ENCODE results near the gene SLC39A11.

The SLC39A11 gene

GRCh38 chr17:73126716-73127473 is 34.4 kb upstream of the SLC39A11 start:
- no peak overlapping the region for H3K4me3 ChIP-seq (ENCODE audit: low read length)
- H3K27ac ChIP-seq (ENCODE audit: low read depth, low read length): no peak overlapping the region
- H3K36me3 ChIP-seq (ENCODE audit: control insufficient read depth, insufficient read depth, low read length): no peaks in the 10 kb centered on the region
- no peak overlapping the region for H3K9ac ChIP-seq (ENCODE audit: low read length)
- no peaks in the 10 kb centered on the region for H3K27me3 ChIP-seq (ENCODE audit: control insufficient read depth, insufficient read depth, low read length)
- H3K4me1 ChIP-seq (ENCODE audit: control insufficient read depth, insufficient read depth, low read length): no peaks in the 10 kb centered on the region

GRCh38 chr17:73123606-73124320 is 31.3 kb upstream of the SLC39A11 start:
- H3K4me3 ChIP-seq (ENCODE audit: low read length): no peak overlapping the region
- H3K9ac ChIP-seq (ENCODE audit: low read length): no peak overlapping the region
- no peaks in the 10 kb centered on the region for H3K4me1 ChIP-seq (ENCODE audit: control insufficient read depth, insufficient read depth, low read length)
- no peaks in the 10 kb centered on the region for H3K27me3 ChIP-seq (ENCODE audit: control insufficient read depth, insufficient read depth, low read length)
- H3K36me3 ChIP-seq (ENCODE audit: control insufficient read depth, insufficient read depth, low read length): no peaks in the 10 kb centered on the region
- H3K27ac ChIP-seq (ENCODE audit: low read depth, low read length): no peak overlapping the region

DNA sequence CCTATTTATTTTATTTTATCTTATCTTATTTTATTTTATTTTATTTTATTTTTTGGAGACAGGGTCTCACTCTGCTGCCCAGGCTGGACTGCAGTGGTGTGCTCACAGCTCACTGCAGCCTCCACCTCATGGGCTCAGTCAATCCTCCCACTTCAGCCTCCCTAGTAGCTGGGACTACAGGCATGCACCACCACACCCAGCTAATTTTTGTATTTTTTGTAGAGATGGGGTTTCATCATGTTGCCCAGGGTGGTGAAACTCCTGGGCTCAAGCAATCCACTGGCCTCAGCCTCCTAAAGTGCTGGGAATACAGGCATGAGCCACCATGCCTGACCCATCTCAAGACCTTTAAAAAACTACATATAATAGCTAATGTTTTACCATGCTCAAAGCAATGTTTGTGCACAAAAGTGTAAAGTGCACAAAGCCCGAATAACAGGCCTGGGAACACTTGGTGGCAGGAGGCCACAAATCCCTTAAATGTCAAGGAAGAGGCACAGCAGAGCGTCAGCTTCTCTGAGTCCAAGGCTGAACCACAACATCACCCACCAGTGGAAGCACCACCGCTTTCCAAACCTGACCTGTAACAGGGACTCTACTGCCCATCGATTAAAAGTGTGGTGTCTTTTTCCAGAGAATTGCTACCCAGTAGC is 30.6 kb upstream of the SLC39A11 start:
- Histone ChIP-seq H3K27ac (ENCODE audit: low read depth, low read length) (no peak overlapping the region), H3K9ac (ENCODE audit: low read length) (no peak overlapping the region), H3K36me3 (ENCODE audit: control insufficient read depth, insufficient read depth, low read length) (no peaks in the 10 kb centered on the region), H3K4me1 (ENCODE audit: control insufficient read depth, insufficient read depth, low read length) (no peaks in the 10 kb centered on the region), H3K4me3 (ENCODE audit: low read length) (no peak overlapping the region), H3K27me3 (ENCODE audit: control insufficient read depth, insufficient read depth, low read length) (no peaks in the 10 kb centered on the region)

DNA sequence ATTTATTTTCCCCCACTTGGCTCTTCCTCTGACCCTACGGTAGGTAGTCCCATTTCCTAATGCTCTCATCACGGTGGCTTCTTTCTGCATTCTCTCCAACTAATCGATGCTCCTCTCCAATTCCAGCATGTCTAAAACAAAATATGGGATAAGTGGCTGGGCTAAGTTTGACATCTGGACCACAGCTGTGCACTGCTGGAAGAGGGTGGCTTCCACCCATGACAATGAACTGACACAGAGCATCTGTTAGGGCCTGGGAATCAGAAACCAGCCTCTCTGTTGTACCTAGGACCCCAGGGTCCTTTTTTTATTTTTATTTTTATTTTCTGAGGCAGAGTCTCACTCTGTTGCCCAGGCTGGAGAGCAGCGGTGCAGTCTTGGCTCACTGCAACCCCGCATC is 29.0 kb upstream of the SLC39A11 start:
- H3K9ac ChIP-seq (ENCODE audit: low read length): no peak overlapping the region
- H3K27ac ChIP-seq (ENCODE audit: low read depth, low read length): no peak overlapping the region
- H3K4me3 ChIP-seq (ENCODE audit: low read length): no peak overlapping the region
- H3K36me3 ChIP-seq (ENCODE audit: control insufficient read depth, insufficient read depth, low read length): no peaks in the 10 kb centered on the region
- H3K27me3 ChIP-seq (ENCODE audit: control insufficient read depth, insufficient read depth, low read length): no peaks in the 10 kb centered on the region
- H3K4me1 ChIP-seq (ENCODE audit: control insufficient read depth, insufficient read depth, low read length): no peaks in the 10 kb centered on the region

DNA sequence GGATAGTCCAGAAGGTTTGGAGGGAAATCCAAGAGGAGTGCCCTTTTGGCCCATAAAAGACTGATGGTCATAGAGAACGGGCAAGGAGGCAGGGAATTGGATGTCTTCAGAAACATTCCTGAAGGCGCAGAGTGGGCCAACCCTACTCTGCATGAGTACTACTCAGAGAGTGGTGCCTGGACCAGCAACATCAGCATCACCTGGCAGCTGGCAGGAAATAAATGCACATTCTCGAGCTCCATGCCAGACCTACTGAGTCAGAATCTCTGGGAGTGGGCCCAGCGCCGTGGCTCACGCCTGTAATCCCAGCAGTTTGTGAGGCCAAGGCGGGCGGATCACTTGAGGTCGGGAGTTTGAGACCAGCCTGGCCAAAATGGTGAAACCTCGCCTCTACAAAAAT is 27.1 kb upstream of the SLC39A11 start:
- no peak overlapping the region for H3K27ac ChIP-seq (ENCODE audit: low read depth, low read length)
- H3K9ac ChIP-seq (ENCODE audit: low read length): no peak overlapping the region
- H3K4me1 ChIP-seq (ENCODE audit: control insufficient read depth, insufficient read depth, low read length): no peaks in the 10 kb centered on the region
- H3K4me3 ChIP-seq (ENCODE audit: low read length): no peak overlapping the region
- no peaks in the 10 kb centered on the region for H3K36me3 ChIP-seq (ENCODE audit: control insufficient read depth, insufficient read depth, low read length)
- no peaks in the 10 kb centered on the region for H3K27me3 ChIP-seq (ENCODE audit: control insufficient read depth, insufficient read depth, low read length)

- H3K27me3 ChIP-seq (ENCODE audit: control insufficient read depth, insufficient read depth, low read length): no peaks in the 10 kb centered on the region
- no peak overlapping the region for H3K9ac ChIP-seq (ENCODE audit: low read length)
- no peak overlapping the region for H3K4me3 ChIP-seq (ENCODE audit: low read length)
- H3K27ac ChIP-seq (ENCODE audit: low read depth, low read length): no peak overlapping the region
- H3K4me1 ChIP-seq (ENCODE audit: control insufficient read depth, insufficient read depth, low read length): no peaks in the 10 kb centered on the region
- no peaks in the 10 kb centered on the region for H3K36me3 ChIP-seq (ENCODE audit: control insufficient read depth, insufficient read depth, low read length)
These were observed 26.5 kb upstream of the SLC39A11 start for GRCh38 chr17:73118951-73119391.

DNA sequence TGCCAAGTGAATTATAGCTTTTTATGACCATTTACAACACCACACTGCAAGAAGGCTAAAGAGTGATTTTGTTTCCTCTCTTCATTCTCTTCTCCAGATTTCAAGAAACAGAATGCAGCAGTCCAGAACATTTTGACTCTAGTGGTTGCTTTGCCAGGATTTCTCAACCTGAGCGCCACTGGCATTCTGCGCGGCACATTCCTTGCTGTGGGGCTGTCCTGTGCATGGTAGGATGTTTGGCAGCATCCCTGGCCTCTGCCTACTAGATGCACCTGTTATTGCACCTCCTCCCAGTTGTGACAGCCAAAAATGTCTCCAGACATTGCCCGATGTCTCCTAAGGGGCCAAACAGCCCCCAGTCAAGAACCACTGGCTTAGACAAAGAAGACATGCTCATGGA is 25.7 kb upstream of the SLC39A11 start:
- Histone ChIP-seq H3K27me3 (ENCODE audit: control insufficient read depth, insufficient read depth, low read length) (no peaks in the 10 kb centered on the region), H3K4me1 (ENCODE audit: control insufficient read depth, insufficient read depth, low read length) (no peaks in the 10 kb centered on the region), H3K4me3 (ENCODE audit: low read length) (no peak overlapping the region), H3K27ac (ENCODE audit: low read depth, low read length) (no peak overlapping the region), H3K36me3 (ENCODE audit: control insufficient read depth, insufficient read depth, low read length) (no peaks in the 10 kb centered on the region), H3K9ac (ENCODE audit: low read length) (no peak overlapping the region)

- no peaks in the 10 kb centered on the region for H3K27me3 ChIP-seq (ENCODE audit: control insufficient read depth, insufficient read depth, low read length)
- no peak overlapping the region for H3K27ac ChIP-seq (ENCODE audit: low read depth, low read length)
- no peaks in the 10 kb centered on the region for H3K36me3 ChIP-seq (ENCODE audit: control insufficient read depth, insufficient read depth, low read length)
- no peaks in the 10 kb centered on the region for H3K4me1 ChIP-seq (ENCODE audit: control insufficient read depth, insufficient read depth, low read length)
- no peak overlapping the region for H3K4me3 ChIP-seq (ENCODE audit: low read length)
- no peak overlapping the region for H3K9ac ChIP-seq (ENCODE audit: low read length)
These were observed 19.8 kb upstream of the SLC39A11 start for GRCh38 chr17:73112246-73112645.

- no peak overlapping the region for H3K4me3 ChIP-seq (ENCODE audit: low read length)
- H3K9ac ChIP-seq (ENCODE audit: low read length): no peak overlapping the region
- H3K27me3 ChIP-seq (ENCODE audit: control insufficient read depth, insufficient read depth, low read length): no peaks in the 10 kb centered on the region
- H3K4me1 ChIP-seq (ENCODE audit: control insufficient read depth, insufficient read depth, low read length): no peaks in the 10 kb centered on the region
- H3K36me3 ChIP-seq (ENCODE audit: control insufficient read depth, insufficient read depth, low read length): no peaks in the 10 kb centered on the region
- H3K27ac ChIP-seq (ENCODE audit: low read depth, low read length): no peak overlapping the region
These were observed 18.9 kb upstream of the SLC39A11 start for GRCh38 chr17:73111386-73111785.

DNA sequence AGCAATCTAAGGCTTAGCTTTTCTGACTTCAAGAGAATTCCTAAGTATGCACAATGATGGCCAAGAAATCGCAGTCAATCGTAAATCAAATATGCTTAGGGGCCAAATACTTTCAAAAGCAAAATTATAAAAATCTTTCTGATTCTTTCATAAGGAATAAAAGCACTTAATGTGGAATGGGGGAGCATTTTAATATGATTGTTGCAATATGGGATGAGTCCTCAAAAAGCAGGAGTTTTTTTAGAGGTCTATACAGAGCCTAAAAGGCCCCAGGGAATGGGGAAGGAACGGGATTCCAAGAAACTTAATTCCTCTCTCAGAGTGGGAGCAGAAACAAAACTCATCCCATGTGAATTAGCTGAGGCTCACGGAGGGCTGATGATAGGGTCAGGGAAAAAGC is 14.7 kb upstream of the SLC39A11 start:
- Histone ChIP-seq H3K4me3 (ENCODE audit: low read length) (no peak overlapping the region), H3K36me3 (ENCODE audit: control insufficient read depth, insufficient read depth, low read length) (no peaks in the 10 kb centered on the region), H3K4me1 (ENCODE audit: control insufficient read depth, insufficient read depth, low read length) (no peaks in the 10 kb centered on the region)

GRCh38 chr17:73105431-73105830 is 12.9 kb upstream of the SLC39A11 start:
- Histone ChIP-seq H3K27me3 (ENCODE audit: control insufficient read depth, insufficient read depth, low read length) (no peaks in the 10 kb centered on the region), H3K9ac (ENCODE audit: low read length) (no peak overlapping the region), H3K27ac (ENCODE audit: low read depth, low read length) (no peak overlapping the region), H3K36me3 (ENCODE audit: control insufficient read depth, insufficient read depth, low read length) (no peaks in the 10 kb centered on the region), H3K4me1 (ENCODE audit: control insufficient read depth, insufficient read depth, low read length) (no peaks in the 10 kb centered on the region), H3K4me3 (ENCODE audit: low read length) (no peak overlapping the region)

More for the DNA sequence above, 14.7 kb upstream of the SLC39A11 start:
- Histone ChIP-seq H3K9ac (ENCODE audit: low read length) (no peak overlapping the region), H3K27ac (ENCODE audit: low read depth, low read length) (no peak overlapping the region), H3K27me3 (ENCODE audit: control insufficient read depth, insufficient read depth, low read length) (no peaks in the 10 kb centered on the region)

GRCh38 chr17:73104450-73104849 is 12.0 kb upstream of the SLC39A11 start:
- H3K4me1 ChIP-seq (ENCODE audit: control insufficient read depth, insufficient read depth, low read length): no peaks in the 10 kb centered on the region
- H3K36me3 ChIP-seq (ENCODE audit: control insufficient read depth, insufficient read depth, low read length): no peaks in the 10 kb centered on the region
- H3K9ac ChIP-seq (ENCODE audit: low read length): no peak overlapping the region
- H3K27me3 ChIP-seq (ENCODE audit: control insufficient read depth, insufficient read depth, low read length): no peaks in the 10 kb centered on the region
- no peak overlapping the region for H3K27ac ChIP-seq (ENCODE audit: low read depth, low read length)
- no peak overlapping the region for H3K4me3 ChIP-seq (ENCODE audit: low read length)

Data from rectal smooth muscle tissue (tissue), 1 donor.